WTC11 (cell line): ENCODE results near the gene RCOR3. TPM values are rescaled to one million over a fixed set of nuclear protein-coding genes. Genes with fewer than 3 reads are reported as not detected.
"Not testable (repeated sequence)": the region's sequence is repeated elsewhere in the genome, so short reads cannot be mapped to it uniquely, and the experiment has no call there.

Experiments
- ATAC-seq: fragments of 200-7000 bp; cut with Tn5 transposase; 2 replicates; pipeline ENCODE4 v1.10.0; 2021; ENCODE audit warnings: mild to moderate bottlenecking, moderate library complexity
- CTCF ChIA-PET: fragments of 300-600 bp; sonication (Branson Sonifier 250); formaldehyde crosslinking; loops from one replicate; lab custom pipeline; 2021; ENCODE audit warnings: antibody characterized with exemption; lab: Charles Lee
- POLR2A ChIA-PET: fragments of 350-600 bp; sonication (Branson Sonifier 250); formaldehyde crosslinking; loops from one replicate; lab custom pipeline; 2021; ENCODE audit warnings: antibody characterized with exemption; lab: Charles Lee
- DNase-seq: peaks from one replicate; pipeline ENCODE4 v3.0.0; 2021; ENCODE audit warnings: low spot score
- H3K27ac Mint-ChIP-seq: 2 replicates; pipeline ENCODE4 v1.8.0; 2021; ENCODE audit warnings: mixed read lengths
- H3K27me3 Mint-ChIP-seq: 2 replicates; pipeline ENCODE4 v1.8.0; 2021; ENCODE audit warnings: low read depth, mild to moderate bottlenecking, moderate library complexity, mixed read lengths
- H3K36me3 Mint-ChIP-seq: 2 replicates; pipeline ENCODE4 v1.8.0; 2021; ENCODE audit warnings: mixed read lengths
- H3K4me1 Mint-ChIP-seq: 2 replicates; pipeline ENCODE4 v1.8.0; 2022; ENCODE audit warnings: mixed read lengths
- H3K4me3 Mint-ChIP-seq: 2 replicates; pipeline ENCODE4 v1.8.0; 2021; ENCODE audit warnings: mild to moderate bottlenecking, moderate library complexity, mixed read lengths
- H3K9me3 Mint-ChIP-seq: 2 replicates; pipeline ENCODE4 v1.8.0; 2021; ENCODE audit warnings: mixed read lengths
- CBFB ChIP-seq: sonication (generic); formaldehyde crosslinking; IDR thresholded peaks from 2 replicates; pipeline ENCODE4 v1.8.1; 2022; ENCODE audit warnings: mild to moderate bottlenecking, low read depth, missing genetic modification reagents
- MXD4 ChIP-seq: fragments of 250-450 bp; sonication (Bioruptor Pico); IDR thresholded peaks from 2 replicates; pipeline ENCODE4 v1.8.0; 2021; ENCODE audit warnings: mild to moderate bottlenecking, moderate library complexity, borderline replicate concordance
- NR2C2 ChIP-seq: sonication (generic); formaldehyde crosslinking; IDR thresholded peaks from 2 replicates; pipeline ENCODE4 v1.8.0; 2022; ENCODE audit warnings: mild to moderate bottlenecking, missing genetic modification reagents
- PRRX2 ChIP-seq: fragments of 250-450 bp; sonication (Bioruptor Pico); IDR thresholded peaks from 2 replicates; pipeline ENCODE4 v1.8.0; 2021; ENCODE audit warnings: mild to moderate bottlenecking
- ZNF423 ChIP-seq: fragments of 250-450 bp; sonication (Bioruptor Pico); IDR thresholded peaks from 2 replicates; pipeline ENCODE4 v2.1.2; 2022; ENCODE audit warnings: mild to moderate bottlenecking, moderate library complexity
- total RNA-seq: library from RNA; stranded (reverse); gene quantifications from 3 replicates; pipeline ENCODE4 v1.2.3, GENCODE V29; 2021
- TF ChIP-seq, protein P1 (sequence below): sonication (generic); formaldehyde crosslinking; IDR thresholded peaks from 2 replicates; pipeline ENCODE4 v1.8.0; 2022; ENCODE audit warnings: mild to moderate bottlenecking, missing genetic modification reagents
- TF ChIP-seq, protein P2 (sequence below): sonication (generic); formaldehyde crosslinking; IDR thresholded peaks from 2 replicates; pipeline ENCODE4 v1.8.1; 2023; ENCODE audit warnings: mild to moderate bottlenecking, missing genetic modification reagents, moderate library complexity
- TF ChIP-seq, protein P3 (sequence below): sonication (generic); formaldehyde crosslinking; IDR thresholded peaks from 2 replicates; pipeline ENCODE4 v1.8.1; 2022; ENCODE audit warnings: missing genetic modification reagents, borderline replicate concordance

RCOR3 gene
- total RNA-seq, 1 experiment from 2014 or later, result 35.9 TPM

DNA sequence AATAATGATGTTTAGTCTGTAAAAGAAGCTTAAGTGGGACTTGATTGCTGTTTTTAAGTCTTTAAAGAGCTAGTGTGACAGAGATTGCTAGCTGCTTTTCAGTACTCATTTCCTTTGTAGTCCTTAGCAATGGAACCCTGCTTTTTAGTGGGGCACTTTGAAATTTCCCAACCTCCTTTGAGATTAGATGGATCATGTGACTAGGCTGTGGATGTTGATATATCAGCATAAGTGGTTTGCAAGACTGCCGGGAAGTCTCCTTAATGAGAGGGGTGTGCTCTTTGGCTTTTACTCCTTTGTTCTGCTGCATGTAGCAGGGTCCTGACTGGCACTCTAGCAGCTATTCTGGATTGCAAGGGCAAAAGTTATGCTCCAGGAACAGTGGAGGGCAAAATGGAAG, 11.2 kb upstream of the RCOR3 start:
- H3K4me1 Mint-ChIP-seq, result peaks cover 30% of the 10 kb centered on the region
- DNase-seq (no peak), ATAC-seq (peak; percentile 81)
- H3K9me3 Mint-ChIP-seq, result 0 out of 2 replicates have a peak, but pooled peaks cover 6% of the 10 kb centered on the region
- TF ChIP-seq, protein P1, sequence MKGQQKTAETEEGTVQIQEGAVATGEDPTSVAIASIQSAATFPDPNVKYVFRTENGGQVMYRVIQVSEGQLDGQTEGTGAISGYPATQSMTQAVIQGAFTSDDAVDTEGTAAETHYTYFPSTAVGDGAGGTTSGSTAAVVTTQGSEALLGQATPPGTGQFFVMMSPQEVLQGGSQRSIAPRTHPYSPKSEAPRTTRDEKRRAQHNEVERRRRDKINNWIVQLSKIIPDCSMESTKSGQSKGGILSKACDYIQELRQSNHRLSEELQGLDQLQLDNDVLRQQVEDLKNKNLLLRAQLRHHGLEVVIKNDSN, result peak; percentile 66; the same call in 1 of the 2 replicates
- no peak for TF ChIP-seq CBFB
- TF ChIP-seq, protein P2, sequence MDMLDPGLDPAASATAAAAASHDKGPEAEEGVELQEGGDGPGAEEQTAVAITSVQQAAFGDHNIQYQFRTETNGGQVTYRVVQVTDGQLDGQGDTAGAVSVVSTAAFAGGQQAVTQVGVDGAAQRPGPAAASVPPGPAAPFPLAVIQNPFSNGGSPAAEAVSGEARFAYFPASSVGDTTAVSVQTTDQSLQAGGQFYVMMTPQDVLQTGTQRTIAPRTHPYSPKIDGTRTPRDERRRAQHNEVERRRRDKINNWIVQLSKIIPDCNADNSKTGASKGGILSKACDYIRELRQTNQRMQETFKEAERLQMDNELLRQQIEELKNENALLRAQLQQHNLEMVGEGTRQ (CRISPR knock-in tag), result peak; percentile 82
- no peak for TF ChIP-seq MXD4 (CRISPR knock-in tag)
- TF ChIP-seq, all 79 proteins: peak for 2
- Mint-ChIP-seq H3K36me3 (no peaks in the 10 kb centered on the region), H3K4me3 (no peak overlapping the region), H3K27ac (peak overlapping the region; percentile 88), H3K27me3 (no peaks in the 10 kb centered on the region)
- CTCF ChIA-PET, result interaction anchor here (1.8 kb wide), 1 partner anchor 10 kb away, joined by 5 read pairs; no protein-coding TSS in a partner anchor
- POLR2A ChIA-PET, result no interaction called here

DNA sequence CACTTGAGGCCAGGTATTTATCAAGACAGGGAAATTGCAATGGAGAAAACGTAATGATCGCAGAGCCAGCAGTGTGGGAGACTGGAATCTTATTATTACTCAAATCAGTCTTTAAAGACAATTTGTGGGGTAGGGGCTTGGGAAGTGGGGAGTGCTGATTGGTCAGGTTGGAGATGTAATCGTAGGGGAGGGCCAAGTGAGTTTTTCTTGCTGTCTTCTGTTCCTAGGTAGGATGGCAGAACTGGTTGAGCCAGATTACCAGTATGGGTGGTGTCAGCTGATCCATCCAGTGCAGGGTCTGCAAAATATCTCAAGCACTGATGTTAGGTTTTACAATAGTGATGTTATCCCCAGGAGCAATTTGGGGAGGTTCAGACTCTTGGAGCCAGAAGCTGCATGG, 9.6 kb upstream of the RCOR3 start:
- CTCF ChIA-PET, result interaction anchor here (1.2 kb wide), 1 partner anchor 9 kb away, joined by 6 read pairs; no protein-coding TSS in a partner anchor
- POLR2A ChIA-PET, result interaction anchor here (0.7 to 1.5 kb wide), 2 partner anchors 9 to 135 kb away, joined by 6 read pairs; partner anchors contain the start of gene RCOR3
- peak; percentile 24; the same call in 1 of the 2 replicates for ATAC-seq
- H3K9me3 Mint-ChIP-seq, DNase-seq, H3K27me3 Mint-ChIP-seq, H3K36me3 Mint-ChIP-seq: not testable (repeated sequence)
- TF ChIP-seq, protein P2 (CRISPR knock-in tag), result 0 out of 2 replicates have a peak, but pooled peaks have one; percentile 20
- Mint-ChIP-seq H3K4me1 (peaks cover 30% of the 10 kb centered on the region), H3K27ac (peak overlapping the region; percentile 79), H3K4me3 (peak overlapping the region; percentile 3; the same call in 1 of the 2 replicates)

DNA sequence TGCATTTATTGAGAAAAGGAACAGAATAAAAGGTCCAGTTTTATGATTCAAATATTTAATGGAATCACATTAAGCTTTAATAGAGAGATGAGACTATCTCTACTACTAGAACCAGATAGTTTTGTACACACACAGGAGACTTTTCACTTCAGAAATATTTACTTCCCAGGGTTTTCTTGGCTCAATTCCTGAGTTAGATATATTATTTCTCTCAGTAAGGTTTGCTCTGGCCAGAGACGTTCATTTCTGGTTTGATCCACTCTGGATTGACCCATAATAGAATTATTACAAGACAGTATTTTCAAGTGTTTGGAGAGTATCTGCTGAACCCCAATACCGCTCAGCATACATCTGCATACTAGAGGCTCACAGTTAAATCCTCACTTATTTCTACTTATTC, 1.3 kb upstream of the RCOR3 start:
- Mint-ChIP-seq H3K4me1 (peaks cover 28% of the 10 kb centered on the region), H3K4me3 (peak overlapping the region; percentile 81), H3K27me3 (no peaks in the 10 kb centered on the region), H3K27ac (peak overlapping the region; percentile 97), H3K9me3 (no peaks in the 10 kb centered on the region), H3K36me3 (peaks cover 11% of the 10 kb centered on the region; the same call in 1 of the 2 replicates)
- no peak for ATAC-seq
- ChIA-PET POLR2A (interaction anchor here (0.5 to 1.4 kb wide), 3 partner anchors 8 to 123 kb away, joined by 3 to 6 read pairs (median 5); no protein-coding TSS in a partner anchor), CTCF (interaction anchor here (0.8 to 1.7 kb wide), 9 partner anchors 8 to 884 kb away, joined by 3 to 11 read pairs (median 4); partner anchors contain the start of genes KCNH1 and TRAF5)
- no peak for TF ChIP-seq ZNF423 (CRISPR knock-in tag)
- DNase-seq, result no peak

DNA sequence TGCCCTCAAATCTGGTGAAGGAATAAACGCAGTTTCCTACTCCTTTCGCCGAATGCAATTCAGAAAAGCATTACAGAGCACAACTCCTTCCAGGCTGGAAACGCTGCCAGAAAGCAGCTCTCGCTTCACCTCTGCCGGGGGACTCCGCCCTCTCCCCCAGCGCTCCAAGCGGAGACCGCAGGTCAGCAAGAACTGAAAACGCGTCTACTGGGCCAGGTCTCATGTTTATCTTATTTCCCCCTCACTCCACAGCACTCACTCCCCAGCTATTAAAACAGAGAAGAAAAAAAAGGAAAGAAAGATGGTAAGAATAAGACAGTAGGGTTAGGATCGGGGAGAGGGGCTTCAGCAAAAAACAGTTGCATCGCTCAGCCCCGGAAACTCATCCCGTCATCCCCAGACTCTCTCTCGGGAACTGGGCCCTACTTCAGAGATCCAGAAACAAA, 833 bp upstream of the RCOR3 start:
- Mint-ChIP-seq H3K27me3 (no peaks in the 10 kb centered on the region), H3K9me3 (no peaks in the 10 kb centered on the region), H3K36me3 (peaks cover 14% of the 10 kb centered on the region), H3K27ac (peak overlapping the region; percentile 97), H3K4me1 (peaks cover 28% of the 10 kb centered on the region), H3K4me3 (peak overlapping the region; percentile 81)
- CTCF ChIA-PET, result interaction anchor here (0.7 to 1.4 kb wide), 10 partner anchors 8 to 308 kb away, joined by 3 to 11 read pairs (median 4); partner anchors contain the start of genes KCNH1 and TRAF5
- DNase-seq (peak; percentile 73), ATAC-seq (peak; percentile 17)
- POLR2A ChIA-PET, result interaction anchor here (0.7 to 1.4 kb wide), 3 partner anchors 9 to 385 kb away, joined by 3 to 6 read pairs (median 3); no protein-coding TSS in a partner anchor
- TF ChIP-seq, protein P3, sequence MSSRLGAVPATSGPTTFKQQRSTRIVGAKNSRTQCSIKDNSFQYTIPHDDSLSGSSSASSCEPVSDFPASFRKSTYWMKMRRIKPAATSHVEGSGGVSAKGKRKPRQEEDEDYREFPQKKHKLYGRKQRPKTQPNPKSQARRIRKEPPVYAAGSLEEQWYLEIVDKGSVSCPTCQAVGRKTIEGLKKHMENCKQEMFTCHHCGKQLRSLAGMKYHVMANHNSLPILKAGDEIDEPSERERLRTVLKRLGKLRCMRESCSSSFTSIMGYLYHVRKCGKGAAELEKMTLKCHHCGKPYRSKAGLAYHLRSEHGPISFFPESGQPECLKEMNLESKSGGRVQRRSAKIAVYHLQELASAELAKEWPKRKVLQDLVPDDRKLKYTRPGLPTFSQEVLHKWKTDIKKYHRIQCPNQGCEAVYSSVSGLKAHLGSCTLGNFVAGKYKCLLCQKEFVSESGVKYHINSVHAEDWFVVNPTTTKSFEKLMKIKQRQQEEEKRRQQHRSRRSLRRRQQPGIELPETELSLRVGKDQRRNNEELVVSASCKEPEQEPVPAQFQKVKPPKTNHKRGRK, result no peak
- TF ChIP-seq PRRX2 (CRISPR knock-in tag), result no peak
- TF ChIP-seq, protein P1, result 0 out of 2 replicates have a peak, but pooled peaks have one; percentile 4
- TF ChIP-seq NR2C2, result no peak
